K562 (cell line): ENCODE measurements around the gene IGF2BP1. TPM values are rescaled to one million over a fixed set of nuclear protein-coding genes. Genes with fewer than 3 reads are reported as not detected.

Experiments
- ELF2 ChIP-seq: fragments of 250-450 bp; sonication (Bioruptor Pico); IDR thresholded peaks from 2 replicates; pipeline ENCODE4 v1.5.0; 2021; ENCODE audit warnings: mild to moderate bottlenecking
- HES1 ChIP-seq: fragments of 450-650 bp; IDR thresholded peaks from 2 replicates; pipeline ENCODE4 v1.6.1; 2016; ENCODE audit warnings: low read depth, mild to moderate bottlenecking, moderate library complexity
- KAT2B ChIP-seq: IDR thresholded peaks from one replicate; pipeline ENCODE4 v1.6.1; 2012; ENCODE audit warnings: low read depth, mild to moderate bottlenecking, control low read depth, inconsistent platforms, low read length, moderate library complexity
- MXI1 ChIP-seq: IDR thresholded peaks from 2 replicates; pipeline ENCODE4 v1.6.1; 2011; ENCODE audit warnings: low read depth, mild to moderate bottlenecking, improper control_type of control experiment, low read length
- NBN ChIP-seq: fragments of 450-650 bp; IDR thresholded peaks from 2 replicates; pipeline ENCODE4 v1.6.1; 2016; ENCODE audit warnings: low read depth, mild to moderate bottlenecking
- PYGO2 ChIP-seq: fragments of 450-650 bp; IDR thresholded peaks from 2 replicates; pipeline ENCODE4 v1.6.1; 2016; ENCODE audit warnings: mild to moderate bottlenecking, missing genetic modification characterization, moderate library complexity, missing compliant biosample characterization
- SPI1 ChIP-seq: IDR thresholded peaks from 2 replicates; pipeline ENCODE4 v1.6.1; 2011; ENCODE audit warnings: low read depth, low read length, control low read depth, borderline replicate concordance
- TBP ChIP-seq: optimal IDR thresholded peaks from 2 replicates; pipeline ENCODE3; 2011; ENCODE audit warnings: low read depth, low read length, improper control_type of control experiment
- VEZF1 ChIP-seq: fragments of 200-800 bp; sonication (Bioruptor generic); IDR thresholded peaks from 2 replicates; pipeline ENCODE4 v1.6.1; 2017; ENCODE audit warnings: missing genetic modification characterization, missing compliant biosample characterization
- YBX1 ChIP-seq: fragments of 450-650 bp; IDR thresholded peaks from 2 replicates; pipeline ENCODE4 v1.7.1; 2016; ENCODE audit warnings: mild to moderate bottlenecking
- ZBTB17 ChIP-seq: fragments of 450-650 bp; formaldehyde crosslinking; IDR thresholded peaks from 2 replicates; pipeline ENCODE4 v1.4.0; 2020; ENCODE audit warnings: mild to moderate bottlenecking
- ZBTB7A ChIP-seq: IDR thresholded peaks from 2 replicates; pipeline ENCODE4 v1.6.1; 2011; ENCODE audit warnings: low read depth, mild to moderate bottlenecking, low read length, moderate library complexity, borderline replicate concordance; ENCODE audit not compliant: control insufficient read depth
- ZFX ChIP-seq: sonication (generic); formaldehyde crosslinking; IDR thresholded peaks from 2 replicates; pipeline ENCODE4 v1.8.0; 2022; ENCODE audit warnings: mild to moderate bottlenecking, missing genetic modification reagents, moderate library complexity
- ZNF395 ChIP-seq: fragments of 200-800 bp; sonication (Bioruptor generic); IDR thresholded peaks from 2 replicates; pipeline ENCODE4 v1.6.1; 2017; ENCODE audit warnings: missing genetic modification characterization, missing compliant biosample characterization
- ZNF507 ChIP-seq: conservative IDR thresholded peaks from 2 replicates; pipeline ENCODE4 v1.6.1; 2017; ENCODE audit warnings: missing genetic modification characterization, missing compliant biosample characterization
- ZNF79 ChIP-seq: fragments of 250-450 bp; sonication (Bioruptor Pico); IDR thresholded peaks from 2 replicates; pipeline ENCODE4 v1.4.0; 2020; ENCODE audit warnings: low read depth, mild to moderate bottlenecking, moderate library complexity
- polyA plus RNA-seq, 8 experiments: library from polyadenylated mRNA; depleted of rRNA in 4 of 8; stranded (reverse) in 5 of 8; unstranded in 3 of 8; fragments of >200 nt; fragmentation: Nextera tagmentation in 2 of 8; fragmentation: Illumina TruSeq in 1 of 8; extraction: Ambion mirVana in 2 of 8; extraction: Trizol in 1 of 8; gene quantifications; 2 replicates each; pipeline versions ENCODE4 v1.2.1 to v1.2.3, GENCODE V29; 2011 to 2014; ENCODE audit warnings: inconsistent platforms in 1 of 8, missing spikeins in 1 of 8
- total RNA-seq, 7 experiments: library from RNA; depleted of rRNA in 6 of 7; stranded (reverse); fragments of >200 nt in 6 of 7; fragmentation: Illumina TruSeq in 2 of 7; extraction: Trizol in 2 of 7; gene quantifications; 2 replicates each; pipeline versions ENCODE4 v1.2.1 to v1.2.3, GENCODE V29; 2011 to 2021; ENCODE audit warnings: low replicate concordance in 1 of 7

The IGF2BP1 gene
- total and polyA plus RNA-seq, 9 of the 15 experiments (the other 6 are each of a cell fraction or from before 2014, with no cell fraction given) = 13.0 to 318 (median 53.6) TPM

- TF ChIP-seq VEZF1 (CRISPR knock-in tag) (peak; percentile 55; the same call in 1 of the 2 replicates), TBP (no peak), PYGO2 (tag) (peak; percentile 97), ZFX (CRISPR knock-in tag) (no peak), KAT2B (no peak), ELF2 (no peak), SPI1 (no peak), ZBTB7A (no peak), ZNF79 (CRISPR knock-in tag) (peak; percentile 77), ZNF507 (tag) (no peak), MXI1 (no peak), ZBTB17 (peak; percentile 92), NBN (no peak), YBX1 (no peak), HES1 (no peak), ZNF395 (CRISPR knock-in tag) (peak; percentile 99)
These were observed 79.6 kb downstream of the IGF2BP1 start (continued) for GRCh38 chr17:49076573-49077384.
